ENCODE results near the gene PFKFB2.

- TF ChIP-seq MAX (IDR thresholded peaks at IDR 0.05; ENCODE audit: low read depth, low read length) (no peak), MYC (IDR thresholded peaks at IDR 0.05; ENCODE audit: low read depth, low read length) (no peak), POLR2A (IDR thresholded peaks at IDR 0.05; ENCODE audit: extremely low read depth, insufficient read length) (no peak)
- TF ChIP-seq, protein P1, sequence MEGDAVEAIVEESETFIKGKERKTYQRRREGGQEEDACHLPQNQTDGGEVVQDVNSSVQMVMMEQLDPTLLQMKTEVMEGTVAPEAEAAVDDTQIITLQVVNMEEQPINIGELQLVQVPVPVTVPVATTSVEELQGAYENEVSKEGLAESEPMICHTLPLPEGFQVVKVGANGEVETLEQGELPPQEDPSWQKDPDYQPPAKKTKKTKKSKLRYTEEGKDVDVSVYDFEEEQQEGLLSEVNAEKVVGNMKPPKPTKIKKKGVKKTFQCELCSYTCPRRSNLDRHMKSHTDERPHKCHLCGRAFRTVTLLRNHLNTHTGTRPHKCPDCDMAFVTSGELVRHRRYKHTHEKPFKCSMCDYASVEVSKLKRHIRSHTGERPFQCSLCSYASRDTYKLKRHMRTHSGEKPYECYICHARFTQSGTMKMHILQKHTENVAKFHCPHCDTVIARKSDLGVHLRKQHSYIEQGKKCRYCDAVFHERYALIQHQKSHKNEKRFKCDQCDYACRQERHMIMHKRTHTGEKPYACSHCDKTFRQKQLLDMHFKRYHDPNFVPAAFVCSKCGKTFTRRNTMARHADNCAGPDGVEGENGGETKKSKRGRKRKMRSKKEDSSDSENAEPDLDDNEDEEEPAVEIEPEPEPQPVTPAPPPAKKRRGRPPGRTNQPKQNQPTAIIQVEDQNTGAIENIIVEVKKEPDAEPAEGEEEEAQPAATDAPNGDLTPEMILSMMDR (IDR thresholded peaks at IDR 0.05; ENCODE audit: low read depth, low read length), result no peak
Measured at GRCh38 chr1:207031016-207031415, 22.1 kb upstream of the PFKFB2 start.

All from NB4 (cell line).